Measurements from ENCODE around the gene C2CD2.

The C2CD2 gene

DNA sequence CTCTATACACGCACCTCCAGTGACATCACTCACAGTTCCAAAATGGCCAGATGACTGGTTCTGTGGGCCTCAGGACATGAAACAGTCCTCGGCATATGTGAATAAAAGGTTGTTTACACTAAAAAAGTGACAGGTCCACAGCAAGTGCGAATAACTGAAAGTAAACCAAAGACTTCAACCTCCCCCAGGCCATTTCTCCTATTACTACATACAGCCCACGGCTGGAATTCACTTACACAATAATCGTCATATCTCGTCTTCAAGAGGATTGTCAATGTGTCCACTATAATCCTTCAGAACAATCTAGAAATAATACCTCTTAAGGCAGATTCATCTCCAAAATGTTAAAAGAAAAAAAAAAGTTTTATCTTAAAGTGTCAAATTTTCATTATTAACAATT lies 72.8 kb downstream of the C2CD2 start:
- no peak for DNase-seq

DNA sequence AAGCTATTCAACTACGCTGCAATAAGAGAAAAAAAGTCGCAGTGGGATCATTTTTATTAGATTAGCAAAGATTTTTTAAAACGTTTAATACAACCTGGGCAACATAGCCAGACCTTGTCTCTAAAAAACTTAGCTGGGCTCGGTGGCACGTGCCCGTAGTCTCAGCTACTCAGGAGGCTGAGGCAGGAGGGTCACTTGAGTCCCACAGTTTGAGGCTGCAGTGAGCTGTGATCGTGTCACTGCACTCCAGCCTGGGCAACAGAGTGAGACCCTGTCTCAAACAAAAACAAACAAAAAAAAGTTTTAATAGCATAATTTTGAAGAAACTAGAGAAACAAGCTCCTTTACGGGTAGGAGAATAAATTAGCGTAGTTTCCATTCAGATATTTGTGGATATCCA lies 73.7 kb downstream of the C2CD2 start:
- DNase-seq = no peak

DNA sequence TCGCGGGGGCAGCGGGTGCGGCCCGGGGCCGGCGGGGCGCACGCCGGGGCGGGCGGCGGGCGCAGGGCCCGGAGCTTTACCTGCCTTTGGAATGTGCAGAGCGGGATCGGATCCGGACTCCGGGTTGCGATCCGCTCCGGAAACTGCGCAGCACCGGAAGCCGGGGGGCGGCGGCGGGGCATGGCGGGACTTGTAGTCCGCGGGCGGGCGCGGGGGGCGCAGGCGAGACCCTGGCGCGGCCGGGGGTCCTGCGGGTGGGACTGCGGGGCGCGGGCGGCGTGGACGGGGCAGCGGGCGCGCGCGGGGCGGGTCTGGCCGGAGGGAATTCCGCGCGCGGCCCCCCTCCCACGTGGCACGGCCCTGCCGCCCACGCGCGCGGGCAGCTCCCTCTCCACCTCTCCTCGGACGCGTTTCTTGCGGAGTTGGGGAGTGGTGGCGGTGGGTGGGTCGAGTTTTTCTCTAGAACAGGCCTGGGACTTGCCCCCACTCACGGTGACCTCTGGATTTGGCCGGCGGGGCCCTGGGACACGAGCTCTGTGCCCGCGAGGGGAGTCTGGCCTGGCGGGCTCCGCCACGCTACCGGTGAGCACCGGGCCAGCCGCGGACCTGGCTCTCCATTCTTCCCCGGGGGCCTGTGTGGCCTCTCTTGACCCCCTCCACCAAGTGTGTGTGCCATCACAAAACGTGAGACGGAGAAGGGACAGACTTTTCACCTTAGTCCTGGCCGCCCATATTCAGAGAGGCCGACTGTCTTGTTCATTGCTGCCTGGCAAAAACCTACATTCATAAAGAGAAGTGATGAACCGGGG lies 74.4 kb downstream of the C2CD2 start, which contains the start of gene PRDM15:
Gene PRDM15 (minus strand): TSS at position 155 of the 809 bp plus-strand sequence. CDS start 18,981 bp downstream, outside the sequence.
- peak; percentile 26 for DNase-seq

DNA sequence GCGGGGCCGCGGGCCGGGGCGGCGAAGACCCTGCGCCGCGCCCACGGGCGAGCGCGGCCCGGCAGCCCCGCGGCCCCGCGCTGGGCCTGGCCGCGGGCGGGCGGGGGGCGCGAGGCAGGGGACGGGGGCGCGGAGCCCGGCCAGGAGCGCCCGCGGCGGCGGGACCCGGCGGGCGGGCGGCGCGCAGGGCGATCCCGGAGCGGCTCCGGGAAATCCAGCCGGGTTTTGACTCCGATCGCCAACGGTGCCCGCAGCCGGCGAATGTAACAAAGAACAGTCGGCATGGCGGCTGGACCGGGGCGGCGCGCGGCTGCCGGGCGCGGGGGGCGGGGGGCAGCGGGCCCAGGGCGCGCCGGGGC lies 75.0 kb downstream of the C2CD2 start:
- DNase-seq = peak; percentile 26

DNA sequence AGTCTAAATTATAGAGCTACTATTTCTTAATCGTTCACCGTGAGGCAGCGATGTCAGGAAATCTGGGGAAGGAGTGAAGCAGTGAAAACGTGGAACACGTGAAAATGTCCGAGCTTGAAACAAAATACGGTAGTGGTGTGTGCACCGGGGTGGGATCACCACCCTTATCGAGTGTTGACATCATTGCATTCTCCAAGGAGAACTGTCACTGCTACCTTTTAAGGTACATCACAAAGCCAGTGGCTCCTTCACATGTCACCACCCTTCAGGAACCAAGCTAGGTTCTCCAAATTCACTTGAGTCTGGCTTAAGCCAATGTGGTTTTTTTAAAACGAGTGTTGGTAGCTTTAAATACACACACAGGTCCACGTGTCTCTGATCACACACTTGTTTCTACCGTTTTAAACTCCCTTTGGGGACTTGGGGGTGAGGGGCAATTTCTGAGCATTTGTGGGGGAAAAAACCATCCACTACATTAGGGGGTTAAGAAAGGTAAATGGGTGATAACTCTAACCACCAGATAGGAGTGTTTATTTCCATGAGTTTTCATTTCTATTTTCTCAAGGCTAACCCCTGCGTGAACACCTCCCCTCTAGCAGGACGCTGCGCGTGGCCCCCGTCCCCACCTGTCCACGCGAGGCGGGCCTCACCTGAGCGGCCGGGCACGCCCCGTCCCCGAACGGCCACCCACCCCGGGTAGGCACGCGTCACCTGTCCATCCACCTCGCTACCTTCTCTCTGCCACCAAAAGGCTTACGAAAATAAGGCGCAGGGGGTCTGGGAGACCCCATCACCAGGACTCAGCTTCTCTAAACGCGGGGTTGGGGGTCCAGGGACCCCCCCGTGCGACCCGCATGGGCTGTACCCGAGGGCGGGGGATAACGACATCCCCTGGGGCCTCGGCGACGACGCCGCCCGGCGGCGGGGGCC lies 75.7 kb downstream of the C2CD2 start:
- no peak for DNase-seq

DNA sequence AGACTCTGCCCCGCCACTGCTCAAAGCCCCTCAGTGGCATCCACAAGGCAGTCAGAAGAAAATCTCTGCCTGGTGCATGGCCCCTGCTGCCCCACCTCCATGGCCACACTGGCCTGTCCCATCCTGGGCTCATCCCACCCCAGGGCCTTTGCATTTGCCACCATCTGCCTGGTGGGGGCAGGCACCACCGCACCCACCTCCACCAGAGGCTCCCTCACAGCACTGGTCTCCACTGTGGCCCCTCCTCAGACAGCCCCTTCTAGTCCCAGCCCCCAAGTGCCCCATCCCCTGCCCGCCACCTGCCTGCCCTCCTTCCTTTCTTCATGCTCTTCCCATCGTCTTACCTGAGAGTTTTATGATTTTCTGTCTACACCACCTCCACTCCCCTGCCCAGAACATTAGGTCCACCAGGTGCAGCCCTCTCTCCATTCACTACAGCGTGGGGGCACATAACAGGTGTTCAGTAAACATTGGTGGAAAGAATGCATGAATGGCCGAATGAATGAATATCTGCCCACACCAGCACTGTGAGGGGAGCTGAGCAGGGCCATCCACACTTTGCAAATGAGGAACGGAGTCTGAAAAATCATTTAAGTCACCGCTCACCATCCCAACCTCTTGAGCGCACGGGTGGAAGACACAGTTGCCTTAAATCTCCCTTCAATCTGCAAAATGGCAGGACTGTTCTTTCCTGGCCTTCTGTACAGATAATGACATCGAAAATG lies 76.7 kb downstream of the C2CD2 start:
- no peak for DNase-seq

DNA sequence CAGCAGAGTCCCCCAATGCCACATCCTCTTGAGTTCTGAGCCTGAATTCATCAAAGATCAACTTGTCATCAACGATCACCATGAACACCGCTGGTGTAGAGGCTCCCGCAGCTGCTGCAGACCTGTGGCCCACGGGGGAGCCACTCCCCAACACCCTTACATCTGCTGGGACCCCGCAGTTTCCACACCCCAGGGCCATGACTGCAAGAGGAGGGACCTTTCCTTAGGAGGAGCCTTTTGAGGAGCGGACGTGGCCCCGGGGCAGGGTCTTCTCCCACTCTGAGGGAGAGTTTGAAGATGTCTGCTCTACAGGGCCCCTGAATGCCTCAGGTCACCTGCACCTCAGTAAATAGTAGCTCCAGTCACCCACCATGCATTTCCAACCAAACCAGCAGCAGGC lies 77.4 kb downstream of the C2CD2 start:
- DNase-seq = no peak

DNA sequence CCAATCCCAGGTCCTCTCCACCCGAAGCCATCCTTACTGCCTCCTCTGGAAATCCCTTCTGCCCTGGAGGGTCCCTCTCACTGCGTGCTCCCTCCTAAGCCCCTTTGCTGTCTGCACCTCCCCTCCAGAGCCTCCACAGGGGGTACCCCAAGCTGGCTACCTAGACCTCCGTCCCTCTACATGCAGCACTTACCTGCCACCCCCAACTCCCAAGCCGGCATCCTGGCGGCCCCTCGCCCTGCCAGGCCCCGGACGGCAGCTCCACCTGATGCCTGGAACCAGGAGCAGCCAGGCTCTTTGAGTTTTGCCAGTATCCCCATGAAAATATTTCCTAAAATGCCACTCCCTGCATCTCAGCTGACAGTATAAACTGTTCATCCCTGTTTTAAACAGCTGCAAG lies 78.7 kb downstream of the C2CD2 start:
- no peak for DNase-seq

DNA sequence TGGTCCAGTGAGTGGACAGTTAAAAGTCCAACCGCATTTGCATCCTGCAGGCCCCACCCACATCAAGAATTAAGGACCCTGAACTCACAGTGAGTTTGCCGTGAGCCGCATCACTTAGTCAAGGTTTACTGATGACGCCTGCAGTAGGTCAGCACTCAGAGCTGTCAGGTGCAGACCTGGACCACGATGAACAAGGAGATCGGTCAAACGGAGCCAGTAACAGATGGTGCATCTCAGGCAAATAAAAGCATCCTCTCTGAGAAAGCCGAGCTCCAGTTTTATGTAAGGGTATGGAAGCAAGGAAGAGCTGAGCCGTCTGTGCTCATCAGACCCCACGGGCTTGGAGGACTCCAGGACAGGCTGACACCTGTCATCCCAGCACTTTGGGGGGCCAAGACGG lies 79.2 kb downstream of the C2CD2 start:
- no peak for DNase-seq

DNA sequence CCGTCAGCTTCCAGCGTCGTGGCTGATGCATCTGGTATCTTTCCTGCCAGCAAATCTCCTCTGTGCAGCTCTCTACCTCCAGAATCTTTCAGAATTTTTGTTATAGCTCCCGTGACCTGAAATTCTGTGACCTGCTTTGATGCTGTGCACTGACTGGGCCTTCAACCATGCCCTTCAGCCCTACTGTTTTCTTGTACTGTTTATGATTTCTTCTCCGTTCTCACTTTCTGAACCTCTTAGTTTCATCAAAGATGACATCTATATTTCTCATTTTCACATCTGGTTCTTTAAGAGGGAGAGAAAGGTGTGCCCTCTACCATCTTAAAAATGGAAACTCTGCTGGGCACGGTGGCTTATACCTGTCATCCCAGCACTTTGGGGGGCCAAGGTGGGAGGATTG lies 80.4 kb downstream of the C2CD2 start:
- DNase-seq = no peak

DNA sequence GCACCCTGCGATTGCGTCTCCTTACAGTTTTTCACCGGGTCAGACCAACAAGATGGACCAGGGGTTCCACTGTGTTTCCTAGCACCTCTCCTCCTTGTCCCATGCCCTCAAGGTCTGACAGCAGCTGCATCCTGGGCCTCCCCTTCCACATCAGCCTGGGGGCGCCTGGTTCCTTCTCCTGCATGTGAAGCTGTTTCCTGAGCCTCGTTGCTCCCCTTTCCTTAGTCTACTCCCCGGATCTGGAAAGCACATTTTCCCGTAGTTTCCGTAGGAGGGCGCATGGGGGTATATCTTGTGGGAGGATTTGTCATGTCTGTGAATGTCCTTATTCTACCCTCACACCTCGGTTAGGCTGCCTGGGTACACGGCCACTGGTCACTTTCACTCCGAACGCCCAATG lies 80.8 kb downstream of the C2CD2 start:
- DNase-seq = no peak

DNA sequence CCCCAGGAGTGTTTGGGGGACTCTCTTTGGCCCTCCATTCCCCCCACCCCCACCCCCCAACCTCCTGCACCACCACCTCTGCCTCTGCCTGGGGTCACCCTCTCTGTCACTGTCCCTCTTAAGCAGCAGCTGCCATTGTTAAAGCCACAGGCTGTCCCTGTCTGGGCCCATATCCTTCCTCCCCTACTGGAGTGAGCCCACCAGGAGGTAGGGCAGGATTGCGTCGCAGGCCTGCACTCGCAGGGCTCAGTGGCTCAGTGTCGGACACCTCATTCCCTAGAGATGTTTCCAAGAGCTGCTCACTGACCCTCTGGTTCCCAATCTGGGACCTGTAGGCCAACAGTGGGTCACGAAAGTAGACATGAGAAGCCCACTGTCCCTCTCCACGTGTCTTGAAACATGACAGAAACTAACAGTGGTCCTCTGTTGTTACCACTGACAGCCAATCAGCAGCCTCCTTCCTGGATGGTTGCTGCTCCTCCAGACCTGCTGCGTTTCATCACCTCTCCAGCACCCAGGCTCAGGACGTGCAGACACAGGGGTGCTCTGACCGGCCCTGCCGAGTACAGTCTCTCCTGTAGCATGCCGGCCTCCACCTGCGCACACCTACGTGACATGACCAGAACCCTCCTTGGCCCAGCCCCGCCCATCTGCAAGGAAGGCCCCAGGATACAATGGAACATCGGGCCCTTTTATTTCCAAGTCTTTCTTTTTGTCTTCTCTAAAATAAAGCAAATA lies 82.4 kb downstream of the C2CD2 start:
- DNase-seq = no peak

DNA sequence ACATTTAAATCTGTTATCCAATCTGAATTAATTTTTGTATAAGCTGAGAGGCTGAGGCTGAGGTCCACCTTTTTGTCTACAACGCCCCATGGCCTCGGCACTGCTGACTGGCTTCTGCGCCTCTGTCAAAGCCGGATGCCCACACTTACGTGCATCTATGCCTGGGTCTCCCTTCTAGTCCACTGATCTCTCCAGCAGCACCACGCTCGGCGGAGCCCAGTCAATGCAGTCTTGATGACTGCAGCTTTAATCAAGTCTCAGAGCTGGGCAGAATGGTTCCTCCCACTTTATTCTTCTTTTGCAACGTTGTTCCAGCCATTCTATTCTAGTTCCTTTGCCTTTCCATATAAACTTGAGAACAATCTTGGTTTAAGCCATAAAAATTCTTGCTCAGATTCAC lies 84.0 kb downstream of the C2CD2 start:
- no peak for DNase-seq

DNA sequence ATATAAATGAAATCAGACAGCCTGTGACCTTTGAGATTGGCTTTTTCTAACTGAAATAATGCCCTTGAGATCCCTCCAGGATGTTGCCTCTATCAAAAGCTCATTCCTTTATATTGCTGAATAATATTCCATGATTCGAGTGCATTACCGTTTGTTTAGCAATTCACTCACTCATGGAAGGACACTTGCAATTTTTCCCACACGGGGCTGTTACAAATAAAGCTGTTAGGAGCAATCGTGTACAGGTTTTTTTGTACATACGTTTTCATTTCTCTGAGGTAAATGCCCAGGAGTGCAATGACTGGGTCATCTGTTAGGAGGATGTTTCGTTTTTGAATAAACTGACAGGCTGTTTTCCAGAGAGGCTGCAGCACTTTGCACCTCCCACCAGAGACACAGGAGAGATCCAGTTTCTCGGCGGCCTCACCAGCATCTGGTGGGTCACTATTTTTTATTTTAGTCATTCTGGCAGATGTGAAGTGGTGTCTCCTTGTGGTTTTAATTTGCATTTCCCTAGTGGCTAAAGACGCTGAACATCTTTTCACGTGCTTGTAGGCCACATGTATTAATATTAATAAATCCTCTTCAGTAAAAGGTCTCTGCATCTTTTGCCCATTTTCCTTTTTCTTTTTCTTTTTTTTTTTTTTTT lies 85.6 kb downstream of the C2CD2 start:
- DNase-seq = no peak

DNA sequence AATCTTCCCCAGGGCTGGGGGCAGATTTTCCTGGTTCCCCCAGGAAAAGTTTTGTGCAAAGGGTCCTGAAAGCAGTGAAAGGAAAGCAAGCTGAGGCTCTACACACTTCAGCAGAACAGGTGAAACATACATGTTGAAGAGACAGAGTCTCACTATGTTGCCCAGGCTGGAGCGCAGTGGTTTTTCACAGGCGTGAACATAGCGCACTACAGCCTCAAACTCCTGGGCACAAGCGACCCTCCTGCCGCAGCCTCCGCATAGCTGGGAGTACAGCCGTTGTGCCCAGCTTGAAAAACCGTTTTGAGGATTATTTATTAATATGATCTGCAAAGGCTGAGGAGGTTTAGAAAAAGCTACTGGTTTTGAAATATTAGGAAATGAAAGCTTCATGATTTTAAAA lies 86.5 kb downstream of the C2CD2 start:
- no peak for DNase-seq

DNA sequence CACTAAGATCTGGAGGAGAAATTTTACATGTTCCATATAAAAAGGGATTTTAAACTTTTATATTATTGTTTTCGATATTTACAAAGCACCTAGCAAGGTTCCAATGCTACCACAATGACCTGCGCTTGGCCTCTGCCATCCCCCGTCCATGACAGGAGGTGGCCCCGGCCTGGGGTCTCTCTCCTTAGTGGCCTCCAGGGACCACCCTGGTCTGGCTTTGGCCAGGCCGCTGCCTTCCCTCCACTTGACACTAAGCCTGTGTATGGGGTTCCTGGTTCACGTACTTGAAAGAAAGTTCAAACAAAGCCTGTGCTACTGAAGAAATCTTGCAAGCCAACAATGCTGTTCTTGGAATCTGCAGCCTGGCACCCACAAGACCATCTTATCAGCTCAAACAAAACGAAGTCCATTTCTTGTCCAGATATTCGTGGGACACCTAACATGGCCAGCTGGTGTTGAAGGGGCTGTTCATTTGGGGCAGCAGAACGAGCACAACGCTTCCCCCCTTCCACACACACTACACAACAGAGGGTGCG lies 87.5 kb downstream of the C2CD2 start:
- no peak for DNase-seq

DNA sequence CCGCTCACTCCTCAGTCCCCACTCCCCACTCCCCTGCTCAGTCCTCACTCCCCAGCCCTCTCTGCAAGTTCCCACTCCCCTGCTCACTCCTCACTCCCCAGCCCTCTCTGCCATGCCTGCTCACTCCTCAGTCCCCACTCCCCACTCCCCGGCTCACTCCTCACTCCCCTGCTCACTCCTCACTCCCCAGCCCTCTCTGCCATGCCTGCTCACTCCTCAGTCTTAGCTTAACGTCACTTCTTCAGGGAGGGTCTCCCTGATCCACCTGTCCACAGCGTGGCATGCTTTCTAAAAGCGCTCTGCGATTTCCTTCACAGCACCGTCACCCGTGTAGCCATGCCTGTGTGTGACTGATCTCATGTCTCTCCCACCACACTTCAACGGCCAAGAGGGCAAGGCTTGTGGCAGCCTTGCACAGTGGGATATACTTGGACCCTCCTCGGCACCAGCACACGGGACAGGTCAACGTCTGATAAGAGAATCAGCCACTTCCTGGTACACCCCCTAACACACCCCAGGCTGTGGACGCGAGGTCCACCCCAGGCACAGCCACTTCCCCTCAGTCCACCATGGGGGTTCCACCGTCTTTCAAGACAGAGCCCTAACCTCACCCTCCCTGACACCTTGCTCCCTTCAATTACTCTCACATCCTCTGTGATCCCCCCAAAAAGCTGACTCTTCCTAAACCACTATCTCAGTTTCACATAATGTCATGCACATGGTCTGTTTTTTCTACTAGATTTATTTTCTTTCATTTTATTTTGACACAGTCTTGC lies 88.6 kb downstream of the C2CD2 start:
- DNase-seq = no peak

DNA sequence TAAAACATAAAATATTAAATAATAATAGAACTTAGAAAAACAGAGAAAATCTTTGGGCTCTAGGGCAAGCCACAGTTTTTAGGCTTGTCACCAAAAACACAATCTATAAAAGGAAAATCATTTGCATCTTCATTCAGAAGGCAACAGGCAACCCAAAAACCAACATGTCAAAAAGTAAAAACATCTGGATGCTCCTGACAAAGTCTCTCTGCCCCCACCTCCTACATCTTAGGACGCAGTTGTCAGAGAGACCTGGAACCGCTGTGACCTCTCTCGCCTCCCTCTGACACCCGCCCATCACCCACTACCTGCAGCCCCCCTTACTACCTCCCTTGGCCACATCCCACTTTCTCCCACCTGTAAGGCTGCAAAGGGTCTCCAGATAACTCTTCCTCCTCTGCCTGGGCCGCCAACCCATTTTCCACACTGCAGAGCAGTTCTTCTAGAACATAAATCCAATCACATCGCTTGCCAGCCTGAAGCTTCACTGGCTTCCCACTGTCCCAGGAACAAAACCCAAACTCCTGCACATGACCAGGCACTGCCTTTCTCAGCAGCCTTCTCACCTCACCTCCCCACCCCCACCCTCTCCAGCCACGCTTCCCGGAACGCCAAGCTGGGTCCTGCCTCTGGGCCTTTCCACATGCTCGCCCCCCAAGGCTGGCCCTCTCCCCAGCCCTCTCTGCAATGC lies 89.4 kb downstream of the C2CD2 start:
- DNase-seq = no peak

DNA sequence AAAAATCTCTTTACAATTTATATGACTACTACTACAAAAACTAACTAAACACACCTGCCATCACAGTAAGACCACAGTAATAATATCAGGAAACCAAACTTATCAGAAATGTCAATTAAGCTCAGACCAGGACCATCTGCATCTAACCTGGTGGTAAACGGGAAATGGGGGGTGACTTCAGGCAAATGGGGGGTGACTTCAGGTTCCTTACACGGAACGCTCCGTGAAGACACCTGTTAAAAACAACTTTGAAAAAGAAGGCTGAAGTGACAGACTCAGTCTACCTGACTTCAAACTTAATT lies 90.4 kb downstream of the C2CD2 start:
- DNase-seq = no peak

DNA sequence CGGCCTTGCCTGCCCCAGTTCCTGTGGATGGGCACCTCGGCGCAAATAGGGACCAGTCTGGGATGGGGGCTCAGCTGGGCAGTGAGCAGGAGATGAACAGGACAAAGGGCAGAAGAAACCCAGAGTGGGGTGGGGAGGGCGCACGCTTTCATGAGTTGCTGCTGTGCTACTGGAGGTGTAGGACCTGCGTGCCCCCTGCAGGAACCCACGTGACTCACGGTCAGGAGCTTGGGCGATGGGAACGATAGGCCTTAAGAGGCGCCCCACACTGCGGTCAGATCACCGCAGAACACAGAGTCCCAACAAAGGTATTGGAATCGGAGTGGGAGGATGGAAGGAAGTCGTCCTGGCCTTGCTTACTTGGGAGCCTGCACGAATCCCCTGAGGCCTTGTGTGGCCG lies 91.8 kb downstream of the C2CD2 start:
- no peak for DNase-seq

DNA sequence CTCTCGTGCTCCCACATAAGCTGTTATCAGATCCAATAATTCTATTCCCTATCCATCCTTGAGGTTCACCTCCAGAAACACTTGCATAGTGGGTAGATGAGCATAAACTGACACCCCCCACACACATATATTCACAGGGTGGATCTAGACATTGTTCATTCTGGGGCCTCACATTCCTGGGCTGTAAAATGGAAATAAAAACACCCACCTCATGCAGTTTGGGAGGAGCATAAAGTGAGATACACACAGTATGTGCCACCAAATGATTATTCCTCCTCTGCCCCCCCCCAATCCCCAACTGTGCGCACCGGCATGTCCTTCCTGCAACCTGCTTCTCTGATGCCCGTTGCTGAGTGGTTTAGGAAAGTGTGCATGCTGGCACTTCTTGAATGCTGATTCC lies 92.6 kb downstream of the C2CD2 start:
- no peak for DNase-seq

Data from DMS153 (cell line).